Measurements from ENCODE around the gene CHAD.

- TF ChIP-seq CTCF (IDR thresholded peaks at IDR 0.05; ENCODE audit: insufficient read depth, low read length, poor library complexity, severe bottlenecking): no peak
- TF ChIP-seq EZH2phosphoT487 (conservative IDR thresholded peaks at IDR 0.05; ENCODE audit: low read length): no peak
Measured at GRCh38 chr17:50462446-50462845, 6.2 kb downstream of the CHAD start.

Measured in SU-DHL-6 (cell line).